Spinal cord (tissue), 10 donors: ENCODE results near the gene P3H3. TPM values are rescaled to one million over a fixed set of nuclear protein-coding genes. Genes with fewer than 3 reads are reported as not detected.
A peak's percentile ranks its signal among the peaks of the same experiment; 100 is the strongest.

Source experiments
- DNase-seq, 6 donors: peaks; one replicate each; pipeline versions ENCODE4 v3.0.0 to v3.0.0-alpha.2; 2013 to 2015; ENCODE audit warnings: low spot score in 6 of 6, low read depth in 4 of 6
- H3K27ac ChIP-seq: one replicate; pipeline ENCODE4 v1.5.1; 2013; ENCODE audit warnings: low read depth, low read length, control low read depth
- H3K27me3 ChIP-seq: one replicate; pipeline ENCODE4 v1.6.1; 2013; ENCODE audit warnings: low read length; ENCODE audit not compliant: control insufficient read depth, insufficient read depth
- H3K36me3 ChIP-seq: one replicate; pipeline ENCODE4 v1.6.1; 2013; ENCODE audit warnings: low read length; ENCODE audit not compliant: control insufficient read depth, insufficient read depth
- H3K4me1 ChIP-seq: one replicate; pipeline ENCODE4 v1.6.1; 2013; ENCODE audit warnings: low read length; ENCODE audit not compliant: control insufficient read depth, insufficient read depth
- H3K4me3 ChIP-seq: one replicate; pipeline ENCODE4 v1.5.1; 2013; ENCODE audit warnings: low read depth, low read length, control low read depth
- H3K9me3 ChIP-seq: one replicate; pipeline ENCODE4 v1.6.1; 2013; ENCODE audit warnings: low read length; ENCODE audit not compliant: control insufficient read depth, insufficient read depth
- WGBS: methylation state at CpG from one replicate; pipeline ENCODE4 v1.1.5; 2013; ENCODE audit warnings: missing lambda C conversion rate; ENCODE audit not compliant: insufficient coverage; 5-methylcytosine and 5-hydroxymethylcytosine counted together
- long read RNA-seq, 4 donors: transcript quantifications; one replicate each; lab custom pipeline, GENCODE V29; 2026
- polyA plus RNA-seq, 2 donors: library from polyadenylated mRNA; unstranded; fragments of 120-200 nt; gene quantifications; one replicate each; pipeline ENCODE4 v1.2.1, GENCODE V29; 2013; ENCODE audit not compliant: insufficient read length in 2 of 2
- total RNA-seq, 2 donors: library from RNA; depleted of rRNA in 1 of 2; stranded (reverse); fragments of 120-200 nt in 1 of 2; fragments of >200 nt in 1 of 2; gene quantifications; one replicate each; pipeline versions ENCODE4 v1.2.3 to v1.2.4, GENCODE V29; 2013 to 2014
- donor health status: healthy.

P3H3 gene, protein sequence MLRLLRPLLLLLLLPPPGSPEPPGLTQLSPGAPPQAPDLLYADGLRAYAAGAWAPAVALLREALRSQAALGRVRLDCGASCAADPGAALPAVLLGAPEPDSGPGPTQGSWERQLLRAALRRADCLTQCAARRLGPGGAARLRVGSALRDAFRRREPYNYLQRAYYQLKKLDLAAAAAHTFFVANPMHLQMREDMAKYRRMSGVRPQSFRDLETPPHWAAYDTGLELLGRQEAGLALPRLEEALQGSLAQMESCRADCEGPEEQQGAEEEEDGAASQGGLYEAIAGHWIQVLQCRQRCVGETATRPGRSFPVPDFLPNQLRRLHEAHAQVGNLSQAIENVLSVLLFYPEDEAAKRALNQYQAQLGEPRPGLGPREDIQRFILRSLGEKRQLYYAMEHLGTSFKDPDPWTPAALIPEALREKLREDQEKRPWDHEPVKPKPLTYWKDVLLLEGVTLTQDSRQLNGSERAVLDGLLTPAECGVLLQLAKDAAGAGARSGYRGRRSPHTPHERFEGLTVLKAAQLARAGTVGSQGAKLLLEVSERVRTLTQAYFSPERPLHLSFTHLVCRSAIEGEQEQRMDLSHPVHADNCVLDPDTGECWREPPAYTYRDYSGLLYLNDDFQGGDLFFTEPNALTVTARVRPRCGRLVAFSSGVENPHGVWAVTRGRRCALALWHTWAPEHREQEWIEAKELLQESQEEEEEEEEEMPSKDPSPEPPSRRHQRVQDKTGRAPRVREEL
- total RNA-seq (10 to 100 TPM; 25.7 to 28.7 TPM), polyA plus RNA-seq (10 to 100 TPM; 22.7 to 42.3 TPM)
- long read RNA-seq, donor 1, partial matches to known transcripts: 0 of 3 reads
- long read RNA-seq, donor 1, other reads (novel, unspliced or antisense): 0 of 3 reads
- long read RNA-seq, donor 2: 0 reads
- long read RNA-seq, donor 3: 0 reads
- long read RNA-seq, donor 4, partial matches to known transcripts: 0 of 4 reads
- long read RNA-seq, donor 4, other reads (novel, unspliced or antisense): 0 of 4 reads

DNA sequence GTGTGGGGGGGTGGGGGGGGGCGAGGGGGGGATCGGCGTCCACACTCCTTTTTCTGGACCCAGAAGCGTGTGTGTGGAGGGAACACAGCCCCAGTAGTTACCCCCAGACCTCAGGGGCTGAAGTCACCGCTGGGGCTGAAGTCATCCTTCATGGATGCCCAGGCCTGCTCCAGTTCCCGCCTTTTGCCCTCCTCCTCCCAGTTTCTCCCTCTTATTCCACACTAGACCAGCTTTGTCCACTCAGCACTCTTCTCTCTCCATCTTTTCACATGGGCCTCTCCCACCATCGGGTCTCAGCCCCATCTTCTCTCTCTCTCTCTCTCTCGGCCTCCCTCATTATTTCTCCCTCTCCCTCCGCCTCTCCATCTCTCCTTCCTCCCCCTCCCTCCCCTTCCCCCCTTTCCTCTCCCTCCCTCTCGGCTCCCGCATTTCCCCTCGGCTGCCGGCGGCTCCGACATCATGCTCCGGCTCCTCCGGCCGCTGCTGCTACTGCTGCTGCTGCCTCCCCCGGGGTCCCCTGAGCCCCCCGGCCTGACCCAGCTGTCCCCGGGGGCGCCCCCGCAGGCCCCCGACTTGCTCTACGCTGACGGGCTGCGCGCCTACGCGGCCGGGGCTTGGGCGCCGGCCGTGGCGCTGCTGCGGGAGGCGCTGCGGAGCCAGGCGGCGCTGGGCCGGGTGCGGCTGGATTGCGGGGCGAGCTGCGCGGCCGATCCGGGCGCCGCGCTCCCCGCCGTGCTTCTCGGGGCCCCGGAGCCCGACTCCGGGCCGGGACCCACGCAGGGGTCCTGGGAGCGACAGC is at the start of gene P3H3:
TSS of gene P3H3 (plus strand) at position 426 of the 799 bp plus-strand sequence. CDS start at position 460, 34 bp downstream.
- DNase-seq: peak in 3 of 6 donors; percentile 42 to 92 (median 88)

DNA sequence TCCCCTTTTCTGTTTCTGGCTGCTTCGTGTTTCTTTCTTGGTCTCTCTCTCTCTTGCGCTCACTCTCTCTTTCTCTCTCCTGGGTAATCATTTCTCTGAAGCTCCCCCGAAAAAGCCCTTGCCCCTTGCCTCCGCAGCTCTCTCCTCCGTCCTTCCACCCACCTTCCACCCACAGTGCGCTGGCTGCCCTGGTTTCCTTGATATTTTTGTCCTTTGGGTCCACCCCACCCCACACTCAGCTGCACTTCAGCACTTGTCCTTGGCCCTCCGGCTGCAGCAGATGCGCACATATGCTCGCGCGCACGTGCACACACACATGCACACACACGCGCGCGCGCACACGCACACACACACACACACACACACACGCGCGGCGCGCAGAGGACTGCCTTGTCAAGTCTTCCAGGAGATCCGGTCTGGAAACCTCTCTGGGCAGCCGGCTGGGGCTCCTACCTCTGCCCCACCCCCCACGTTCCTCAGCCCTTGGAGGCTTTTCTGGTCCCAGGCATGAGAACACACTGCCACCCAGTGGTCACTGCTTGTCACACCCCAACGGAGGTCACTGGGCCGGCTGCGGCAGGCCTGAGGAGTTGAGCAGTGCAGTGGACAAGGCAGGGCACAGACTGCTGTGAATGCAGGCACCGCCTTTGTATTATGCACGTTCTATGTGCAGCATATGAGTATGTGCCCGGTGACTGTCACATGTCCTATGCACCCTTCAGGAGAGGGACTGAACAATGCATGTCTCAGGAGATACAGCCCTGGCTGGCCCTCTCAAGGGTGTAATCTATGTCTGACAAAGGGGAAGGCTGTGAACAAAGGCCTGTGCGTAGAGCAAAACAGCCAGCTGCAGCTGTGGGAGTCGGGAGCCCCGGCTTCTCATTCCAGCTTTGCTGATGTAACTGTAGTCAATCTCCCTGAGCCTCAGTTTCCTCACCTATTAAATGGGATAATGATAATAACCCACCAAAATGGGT is 49.3 kb upstream of the P3H3 start:
- peak overlapping the region; percentile 70 for H3K27ac ChIP-seq
- no peaks in the 10 kb centered on the region for H3K27me3 ChIP-seq
- no peaks in the 10 kb centered on the region for H3K9me3 ChIP-seq
- peak in 5 of 6 donors; percentile 82 to 98 (median 90) for DNase-seq
- peak overlapping the region; percentile 46 for H3K4me3 ChIP-seq
- 1% methylated on average over 33 of the region's 35 CpGs for WGBS
- peaks cover 19% of the 10 kb centered on the region for H3K36me3 ChIP-seq
- peaks cover 31% of the 10 kb centered on the region for H3K4me1 ChIP-seq

More for the DNA sequence above, at the start of gene P3H3:
- H3K27me3 ChIP-seq: no peaks in the 10 kb centered on the region
- H3K4me1 ChIP-seq: peaks cover 68% of the 10 kb centered on the region
- WGBS: under 1% methylated on average over 55 of the region's 60 CpGs
- H3K9me3 ChIP-seq: no peaks in the 10 kb centered on the region
- H3K4me3 ChIP-seq: peak within 1 kb of the TSS; percentile 75
- peaks cover 65% of the 10 kb centered on the region for H3K36me3 ChIP-seq
- peak within 1 kb of the TSS; percentile 84 for H3K27ac ChIP-seq

DNA sequence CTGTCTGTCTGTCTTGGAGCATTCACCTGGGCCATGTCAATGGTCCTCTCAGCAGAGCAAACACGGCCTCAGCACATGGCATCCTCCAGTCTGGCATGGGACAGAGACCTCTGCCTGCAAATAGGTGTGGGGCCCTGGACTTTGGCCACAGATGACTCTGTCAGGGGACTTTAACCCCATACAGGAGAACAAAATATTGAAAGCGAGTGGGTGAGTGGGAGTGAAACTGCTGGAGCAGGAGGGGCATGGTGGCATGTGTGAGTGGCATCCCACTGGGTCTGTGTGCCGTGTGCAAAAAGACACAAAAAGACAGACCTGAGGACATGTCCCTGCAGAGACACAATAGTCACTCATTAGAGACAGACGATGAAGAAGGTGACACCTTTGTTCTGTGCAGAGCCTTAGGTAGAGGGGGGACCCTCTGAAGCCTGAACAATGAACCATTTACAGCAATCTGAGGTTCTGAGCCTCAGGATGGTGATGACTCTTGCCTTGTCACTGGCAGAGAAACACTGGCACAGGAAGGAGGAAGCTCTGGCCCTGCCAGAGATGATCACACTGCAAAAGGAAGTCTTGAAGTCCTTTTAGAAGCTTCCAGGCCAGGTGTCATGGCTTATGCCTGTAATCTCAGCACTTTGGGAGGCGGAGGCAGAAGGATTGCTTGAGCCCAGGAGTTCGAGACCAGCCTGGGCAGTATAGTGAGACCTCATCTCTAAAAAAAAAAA is 48.3 kb upstream of the P3H3 start:
- Histone ChIP-seq H3K27ac (no peak overlapping the region), H3K4me1 (peaks cover 26% of the 10 kb centered on the region), H3K36me3 (peaks cover 10% of the 10 kb centered on the region), H3K27me3 (no peaks in the 10 kb centered on the region), H3K4me3 (no peak overlapping the region), H3K9me3 (no peaks in the 10 kb centered on the region)
- 50% methylated on average over 2 of the region's 6 CpGs for WGBS
- no peak for DNase-seq

DNA sequence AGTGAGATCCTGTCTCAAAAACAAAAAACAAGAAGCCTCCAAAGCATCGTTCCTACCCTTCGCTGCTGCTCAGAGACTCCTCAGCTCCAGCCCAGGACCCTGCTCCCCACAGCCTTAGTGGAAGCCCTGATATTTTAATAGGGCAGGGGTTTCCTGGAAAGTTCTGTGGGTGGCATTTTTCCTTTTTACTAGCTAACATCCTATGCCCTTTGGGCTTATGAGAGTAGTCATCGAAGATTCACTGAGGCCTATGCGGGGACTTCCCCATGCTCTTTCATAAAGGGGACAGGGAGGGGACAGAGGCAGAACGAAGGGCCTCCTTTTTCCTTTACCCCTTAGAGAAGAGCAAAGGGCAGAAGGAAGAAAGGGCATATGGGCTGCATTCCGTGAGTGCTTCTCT is 47.6 kb upstream of the P3H3 start:
- H3K36me3 ChIP-seq: peaks cover 3% of the 10 kb centered on the region
- DNase-seq: no peak
- H3K4me3 ChIP-seq: no peak overlapping the region
- peaks cover 26% of the 10 kb centered on the region for H3K4me1 ChIP-seq
- H3K27ac ChIP-seq: no peak overlapping the region
- H3K27me3 ChIP-seq: no peaks in the 10 kb centered on the region
- no CpG with 5 or more reads among the region's 6 CpGs for WGBS
- H3K9me3 ChIP-seq: no peaks in the 10 kb centered on the region

DNA sequence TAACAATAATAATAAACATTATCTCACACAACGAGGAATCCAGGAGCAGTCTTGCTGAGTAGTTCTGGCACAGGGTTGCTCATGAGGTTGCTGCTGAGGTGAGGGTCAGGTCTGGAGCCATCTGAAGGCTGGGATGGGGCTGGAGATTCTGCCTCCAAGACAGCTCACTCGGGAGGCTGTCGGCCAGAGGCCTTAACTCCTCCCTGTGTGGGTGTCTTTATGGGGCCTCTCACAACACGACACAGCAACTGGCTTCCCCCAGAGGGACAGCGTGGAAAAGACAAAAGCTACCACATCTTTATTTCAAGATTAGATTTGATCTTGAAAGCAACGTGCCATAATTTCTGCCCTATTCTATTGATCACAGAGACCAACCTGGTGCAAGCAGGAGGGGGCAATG is 46.1 kb upstream of the P3H3 start:
- Histone ChIP-seq H3K27me3 (no peaks in the 10 kb centered on the region), H3K4me1 (peaks cover 26% of the 10 kb centered on the region), H3K36me3 (peaks cover 2% of the 10 kb centered on the region), H3K27ac (no peak overlapping the region), H3K9me3 (no peaks in the 10 kb centered on the region), H3K4me3 (no peak overlapping the region)
- WGBS: 72% methylated on average over 2 of the region's 6 CpGs
- no peak for DNase-seq

DNA sequence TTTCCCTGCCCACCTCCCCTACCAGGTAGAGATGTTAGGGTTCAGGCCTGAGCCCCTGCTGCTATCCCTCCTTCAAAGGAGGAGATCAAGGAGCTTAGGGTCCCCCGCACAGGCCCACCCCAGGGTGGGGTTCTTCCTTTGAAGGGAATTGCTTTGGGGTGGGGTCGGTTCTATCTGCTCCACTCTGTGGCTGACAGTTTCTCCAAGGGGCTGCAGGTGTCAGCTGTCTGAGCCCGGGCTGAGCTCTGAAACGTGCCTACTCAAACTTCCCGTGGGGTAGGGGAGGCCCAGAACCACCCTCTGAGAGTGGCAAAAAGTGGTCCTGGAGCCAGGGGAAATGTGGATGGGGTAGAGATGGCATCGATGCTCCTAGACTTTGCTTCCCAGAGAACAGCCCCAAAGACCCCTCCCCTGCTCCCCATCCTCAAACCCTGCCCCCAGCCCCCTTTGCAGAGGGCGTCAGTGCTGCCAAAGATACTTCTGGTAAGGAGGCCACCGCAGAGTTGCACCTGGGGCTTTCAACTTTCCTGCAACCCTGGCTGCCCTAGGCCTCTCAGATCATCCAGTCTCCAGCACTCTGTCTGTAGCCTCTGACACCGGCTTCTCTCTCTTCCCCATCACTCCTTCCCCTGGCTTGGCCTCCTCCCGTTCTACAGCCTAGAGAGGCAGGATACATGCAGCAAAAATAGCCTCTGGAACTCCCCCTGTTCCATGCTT is 45.2 kb upstream of the P3H3 start:
- H3K4me3 ChIP-seq: no peak overlapping the region
- no peak overlapping the region for H3K27ac ChIP-seq
- peaks cover 18% of the 10 kb centered on the region for H3K4me1 ChIP-seq
- H3K36me3 ChIP-seq: no peaks in the 10 kb centered on the region
- no peaks in the 10 kb centered on the region for H3K27me3 ChIP-seq
- 50% methylated on average over 6 of the region's 10 CpGs for WGBS
- DNase-seq: no peak
- no peaks in the 10 kb centered on the region for H3K9me3 ChIP-seq

DNA sequence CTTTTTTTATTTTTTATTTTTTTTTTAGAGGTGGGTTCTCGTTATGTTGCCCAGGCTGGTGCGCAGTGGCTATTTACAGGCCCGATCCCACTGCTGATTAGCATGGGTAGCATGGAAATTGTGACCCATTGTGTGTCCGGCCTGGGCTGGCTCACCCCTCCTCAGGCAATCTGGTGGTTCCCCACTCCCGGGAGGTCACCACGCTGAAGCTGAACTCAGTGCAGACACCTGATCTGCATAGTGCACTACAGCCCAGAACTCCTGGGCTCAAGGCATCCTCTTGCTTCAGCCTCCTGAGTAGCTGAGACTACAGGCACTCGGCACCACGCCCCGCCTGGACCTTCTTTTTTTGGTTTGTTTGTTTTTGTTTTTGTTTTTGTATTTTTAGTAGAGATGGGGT is 44.4 kb upstream of the P3H3 start:
- H3K27me3 ChIP-seq: no peaks in the 10 kb centered on the region
- no peak overlapping the region for H3K27ac ChIP-seq
- no peak overlapping the region for H3K4me3 ChIP-seq
- H3K4me1 ChIP-seq: peaks cover 10% of the 10 kb centered on the region
- 76% methylated on average over 7 of the region's 9 CpGs for WGBS
- no peak for DNase-seq
- no peaks in the 10 kb centered on the region for H3K9me3 ChIP-seq
- no peaks in the 10 kb centered on the region for H3K36me3 ChIP-seq

DNA sequence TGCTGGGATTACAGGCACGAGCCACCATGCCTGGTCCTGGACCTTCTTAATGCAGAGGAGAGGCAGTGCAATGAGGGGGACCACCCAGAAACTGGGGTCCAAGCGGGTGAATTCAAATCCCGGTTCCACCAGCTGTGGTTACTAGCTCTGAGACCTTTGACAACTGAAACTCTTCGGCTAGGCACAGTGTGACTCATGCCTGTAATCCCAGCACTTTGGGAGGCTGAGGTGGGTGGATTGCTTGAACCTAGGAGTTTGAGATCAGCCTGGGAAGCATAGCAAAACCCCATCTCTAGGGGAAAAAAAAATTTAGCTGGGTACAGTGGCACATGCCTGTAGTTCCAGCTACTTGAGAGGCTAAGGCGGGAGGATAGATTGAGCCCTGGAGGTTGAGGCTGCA is 43.9 kb upstream of the P3H3 start:
- no peaks in the 10 kb centered on the region for H3K36me3 ChIP-seq
- peaks cover 5% of the 10 kb centered on the region for H3K4me1 ChIP-seq
- H3K9me3 ChIP-seq: no peaks in the 10 kb centered on the region
- no peak overlapping the region for H3K27ac ChIP-seq
- H3K4me3 ChIP-seq: no peak overlapping the region
- DNase-seq: no peak
- H3K27me3 ChIP-seq: no peaks in the 10 kb centered on the region
- WGBS: 85% methylated on average over 5 of the region's 5 CpGs
